Measurements from ENCODE around the gene PRELID3B.

DNA sequence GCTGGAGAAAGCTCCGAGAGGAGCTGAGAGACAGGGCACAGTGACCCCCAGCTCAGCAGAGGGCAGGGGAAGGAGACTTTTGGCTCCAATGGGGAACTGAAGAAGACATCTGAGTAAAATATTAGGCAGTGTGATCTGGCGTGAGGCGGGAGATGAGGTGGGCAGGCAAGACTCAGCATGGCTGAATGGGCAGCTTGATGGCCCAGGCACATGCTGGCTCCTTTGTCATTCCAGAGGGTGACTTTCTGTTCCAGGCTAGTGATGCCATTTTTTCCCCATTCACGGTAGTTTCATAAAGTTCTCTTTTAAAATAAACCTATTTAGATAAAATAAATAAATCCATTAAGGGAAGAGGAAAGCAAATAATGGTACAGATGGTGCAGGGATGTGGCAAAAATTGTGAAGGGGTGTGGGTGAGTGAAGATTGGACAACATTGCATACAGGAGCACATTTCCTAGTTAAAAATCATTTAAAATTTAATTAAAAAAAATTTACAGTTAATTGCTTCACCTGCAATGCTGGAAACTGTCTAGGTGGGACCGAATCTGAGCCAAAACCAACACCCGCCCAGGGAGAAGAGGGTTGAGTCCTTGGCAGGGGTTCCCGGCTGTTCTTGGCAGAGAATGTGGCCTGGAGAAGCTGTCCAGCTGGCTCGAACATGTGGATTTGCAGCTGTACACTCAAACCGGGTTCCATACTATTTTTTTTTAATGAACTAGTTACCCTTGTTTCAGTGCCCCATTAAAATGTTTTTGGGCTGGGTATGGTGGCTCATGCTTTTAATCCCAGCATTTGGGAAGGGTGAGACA, 41.7 kb upstream of the PRELID3B start:
- TF ChIP-seq, protein P1, sequence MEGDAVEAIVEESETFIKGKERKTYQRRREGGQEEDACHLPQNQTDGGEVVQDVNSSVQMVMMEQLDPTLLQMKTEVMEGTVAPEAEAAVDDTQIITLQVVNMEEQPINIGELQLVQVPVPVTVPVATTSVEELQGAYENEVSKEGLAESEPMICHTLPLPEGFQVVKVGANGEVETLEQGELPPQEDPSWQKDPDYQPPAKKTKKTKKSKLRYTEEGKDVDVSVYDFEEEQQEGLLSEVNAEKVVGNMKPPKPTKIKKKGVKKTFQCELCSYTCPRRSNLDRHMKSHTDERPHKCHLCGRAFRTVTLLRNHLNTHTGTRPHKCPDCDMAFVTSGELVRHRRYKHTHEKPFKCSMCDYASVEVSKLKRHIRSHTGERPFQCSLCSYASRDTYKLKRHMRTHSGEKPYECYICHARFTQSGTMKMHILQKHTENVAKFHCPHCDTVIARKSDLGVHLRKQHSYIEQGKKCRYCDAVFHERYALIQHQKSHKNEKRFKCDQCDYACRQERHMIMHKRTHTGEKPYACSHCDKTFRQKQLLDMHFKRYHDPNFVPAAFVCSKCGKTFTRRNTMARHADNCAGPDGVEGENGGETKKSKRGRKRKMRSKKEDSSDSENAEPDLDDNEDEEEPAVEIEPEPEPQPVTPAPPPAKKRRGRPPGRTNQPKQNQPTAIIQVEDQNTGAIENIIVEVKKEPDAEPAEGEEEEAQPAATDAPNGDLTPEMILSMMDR (IDR thresholded peaks at IDR 0.05; ENCODE audit: low read depth, low read length, poor library complexity, severe bottlenecking) = no peak
- no peak for TF ChIP-seq EZH2phosphoT487 (IDR thresholded peaks at IDR 0.05; ENCODE audit: borderline replicate concordance, low read length)

All from DOHH2 (cell line).